Ishikawa (cell line): ENCODE results near the gene C11orf54.

Experiments used
- CEBPB ChIP-seq: IDR thresholded peaks from 2 replicates; pipeline ENCODE4 v1.6.1; 2012
- CREB1 ChIP-seq: IDR thresholded peaks from 2 replicates; pipeline ENCODE4 v1.6.1; 2012; ENCODE audit warnings: low read depth
- EGR1 ChIP-seq: IDR thresholded peaks from 2 replicates; pipeline ENCODE4 v1.6.1; 2012
- EP300 ChIP-seq: IDR thresholded peaks from 2 replicates; pipeline ENCODE4 v1.6.1; 2012; ENCODE audit warnings: borderline replicate concordance
- FOXM1 ChIP-seq: IDR thresholded peaks from 2 replicates; pipeline ENCODE4 v1.6.1; 2012; ENCODE audit warnings: low read depth, borderline replicate concordance
- NFIC ChIP-seq: IDR thresholded peaks from 2 replicates; pipeline ENCODE4 v1.6.1; 2012
- RAD21 ChIP-seq: IDR thresholded peaks from 2 replicates; pipeline ENCODE4 v1.6.1; 2012; ENCODE audit warnings: low read depth
- TAF1 ChIP-seq: IDR thresholded peaks from 2 replicates; pipeline ENCODE4 v1.6.1; 2012; ENCODE audit warnings: low read depth, mild to moderate bottlenecking
- TCF12 ChIP-seq: IDR thresholded peaks from 2 replicates; pipeline ENCODE4 v1.6.1; 2012; ENCODE audit warnings: low read depth
- TEAD4 ChIP-seq: IDR thresholded peaks from 2 replicates; pipeline ENCODE4 v1.6.1; 2012
- YY1 ChIP-seq: IDR thresholded peaks from 2 replicates; pipeline ENCODE4 v1.6.1; 2012; ENCODE audit warnings: low read depth
- ZBTB7A ChIP-seq: IDR thresholded peaks from 2 replicates; pipeline ENCODE4 v1.6.1; 2012; ENCODE audit warnings: low read depth
- TF ChIP-seq, protein P1 (sequence below): IDR thresholded peaks from 2 replicates; pipeline ENCODE4 v1.6.1; 2012; ENCODE audit warnings: low read depth, mild to moderate bottlenecking
- TF ChIP-seq, protein P2 (sequence below): IDR thresholded peaks from 2 replicates; pipeline ENCODE4 v1.6.1; 2012
- TF ChIP-seq, protein P3 (sequence below): IDR thresholded peaks from 2 replicates; pipeline ENCODE4 v1.6.1; 2012

C11orf54 gene

GRCh38 chr11:93796441-93797231, 55.2 kb downstream of the C11orf54 start:
- no peak for TF ChIP-seq EP300
- TF ChIP-seq, protein P1, sequence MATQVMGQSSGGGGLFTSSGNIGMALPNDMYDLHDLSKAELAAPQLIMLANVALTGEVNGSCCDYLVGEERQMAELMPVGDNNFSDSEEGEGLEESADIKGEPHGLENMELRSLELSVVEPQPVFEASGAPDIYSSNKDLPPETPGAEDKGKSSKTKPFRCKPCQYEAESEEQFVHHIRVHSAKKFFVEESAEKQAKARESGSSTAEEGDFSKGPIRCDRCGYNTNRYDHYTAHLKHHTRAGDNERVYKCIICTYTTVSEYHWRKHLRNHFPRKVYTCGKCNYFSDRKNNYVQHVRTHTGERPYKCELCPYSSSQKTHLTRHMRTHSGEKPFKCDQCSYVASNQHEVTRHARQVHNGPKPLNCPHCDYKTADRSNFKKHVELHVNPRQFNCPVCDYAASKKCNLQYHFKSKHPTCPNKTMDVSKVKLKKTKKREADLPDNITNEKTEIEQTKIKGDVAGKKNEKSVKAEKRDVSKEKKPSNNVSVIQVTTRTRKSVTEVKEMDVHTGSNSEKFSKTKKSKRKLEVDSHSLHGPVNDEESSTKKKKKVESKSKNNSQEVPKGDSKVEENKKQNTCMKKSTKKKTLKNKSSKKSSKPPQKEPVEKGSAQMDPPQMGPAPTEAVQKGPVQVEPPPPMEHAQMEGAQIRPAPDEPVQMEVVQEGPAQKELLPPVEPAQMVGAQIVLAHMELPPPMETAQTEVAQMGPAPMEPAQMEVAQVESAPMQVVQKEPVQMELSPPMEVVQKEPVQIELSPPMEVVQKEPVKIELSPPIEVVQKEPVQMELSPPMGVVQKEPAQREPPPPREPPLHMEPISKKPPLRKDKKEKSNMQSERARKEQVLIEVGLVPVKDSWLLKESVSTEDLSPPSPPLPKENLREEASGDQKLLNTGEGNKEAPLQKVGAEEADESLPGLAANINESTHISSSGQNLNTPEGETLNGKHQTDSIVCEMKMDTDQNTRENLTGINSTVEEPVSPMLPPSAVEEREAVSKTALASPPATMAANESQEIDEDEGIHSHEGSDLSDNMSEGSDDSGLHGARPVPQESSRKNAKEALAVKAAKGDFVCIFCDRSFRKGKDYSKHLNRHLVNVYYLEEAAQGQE, result no peak
- no peak for TF ChIP-seq NFIC
- TF ChIP-seq TEAD4, result no peak

DNA sequence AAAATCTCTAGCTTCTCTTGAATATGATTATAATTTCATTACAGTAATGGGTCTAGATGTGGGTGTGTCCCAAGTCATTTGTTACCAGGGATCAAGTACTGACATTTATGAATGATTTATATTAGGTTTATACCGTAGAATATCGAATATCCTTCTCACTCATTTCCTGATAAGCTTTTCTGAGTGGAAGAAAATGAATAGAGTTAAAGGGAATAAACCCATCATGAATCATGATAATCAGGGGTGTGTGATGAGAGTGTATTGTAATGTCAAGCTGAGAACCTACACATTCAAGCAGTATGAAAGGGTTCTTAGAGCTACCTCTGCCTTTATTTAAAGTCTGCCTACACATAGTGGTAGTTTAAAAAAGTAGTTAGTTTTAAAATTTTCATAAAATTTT, 59.9 kb downstream of the C11orf54 start:
- TF ChIP-seq FOXM1, result no peak
- no peak for TF ChIP-seq NFIC
- no peak for TF ChIP-seq YY1
- TF ChIP-seq, protein P2, sequence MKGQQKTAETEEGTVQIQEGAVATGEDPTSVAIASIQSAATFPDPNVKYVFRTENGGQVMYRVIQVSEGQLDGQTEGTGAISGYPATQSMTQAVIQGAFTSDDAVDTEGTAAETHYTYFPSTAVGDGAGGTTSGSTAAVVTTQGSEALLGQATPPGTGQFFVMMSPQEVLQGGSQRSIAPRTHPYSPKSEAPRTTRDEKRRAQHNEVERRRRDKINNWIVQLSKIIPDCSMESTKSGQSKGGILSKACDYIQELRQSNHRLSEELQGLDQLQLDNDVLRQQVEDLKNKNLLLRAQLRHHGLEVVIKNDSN, result no peak
- TF ChIP-seq EGR1, result no peak
- TF ChIP-seq, protein P1, result no peak
- TF ChIP-seq RAD21, result no peak
- no peak for TF ChIP-seq TAF1
- no peak for TF ChIP-seq ZBTB7A
- TF ChIP-seq, protein P3, sequence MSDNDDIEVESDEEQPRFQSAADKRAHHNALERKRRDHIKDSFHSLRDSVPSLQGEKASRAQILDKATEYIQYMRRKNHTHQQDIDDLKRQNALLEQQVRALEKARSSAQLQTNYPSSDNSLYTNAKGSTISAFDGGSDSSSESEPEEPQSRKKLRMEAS, result no peak
- TF ChIP-seq TEAD4, result no peak
- no peak for TF ChIP-seq CEBPB
- no peak for TF ChIP-seq EP300
- no peak for TF ChIP-seq TCF12
- TF ChIP-seq CREB1, result no peak

GRCh38 chr11:93804879-93805278, 63.4 kb downstream of the C11orf54 start:
- TF ChIP-seq TEAD4 (no peak), TCF12 (no peak)

GRCh38 chr11:93807980-93808379, 66.5 kb downstream of the C11orf54 start:
- TF ChIP-seq YY1 (no peak), TCF12 (no peak), CEBPB (no peak), ZBTB7A (no peak), CREB1 (no peak), TAF1 (no peak)
- TF ChIP-seq, protein P1, result no peak
- TF ChIP-seq, protein P3, result no peak
- TF ChIP-seq, protein P2, result no peak

GRCh38 chr11:93813974-93814373, 72.5 kb downstream of the C11orf54 start:
- TF ChIP-seq, protein P1, result no peak
- no peak for TF ChIP-seq EP300
- TF ChIP-seq FOXM1, result no peak
- TF ChIP-seq, protein P3, result no peak
- TF ChIP-seq TAF1, result no peak
- no peak for TF ChIP-seq YY1
- no peak for TF ChIP-seq TCF12
- TF ChIP-seq, protein P2, result no peak
